Tibial artery (tissue), 4 donors: ENCODE measurements around the gene RIPOR1.
A peak's percentile ranks its signal among the peaks of the same experiment; 100 is the strongest.

Experiments used
- DNase-seq, 2 donors: peaks; one replicate each; pipeline ENCODE4 v3.0.0-alpha.2; 2019
- H3K27ac ChIP-seq, 2 donors: fragments of 200-600 bp; sonication (generic) in 1 of 2; 1 replicate in 1 of 2; 2 replicates in 1 of 2; pipeline ENCODE4 v1.5.1; 2018 to 2019; ENCODE audit warnings: mild to moderate bottlenecking in 1 of 2
- H3K27me3 ChIP-seq, 2 donors: fragments of 200-600 bp; sonication (generic) in 1 of 2; one replicate each; pipeline versions ENCODE4 v1.5.1 to v1.6.0; 2016 to 2019
- H3K36me3 ChIP-seq, 3 donors: fragments of 200-600 bp; sonication (generic) in 2 of 3; one replicate each; pipeline ENCODE4 v1.5.1; 2016 to 2019; ENCODE audit warnings: mild to moderate bottlenecking in 2 of 3
- H3K4me1 ChIP-seq, 4 donors: fragments of 200-600 bp; sonication (generic) in 2 of 4; 1 replicate in 3 of 4; 2 replicates in 1 of 4; pipeline ENCODE4 v1.5.1; 2016 to 2019
- H3K4me3 ChIP-seq, 2 donors: fragments of 200-600 bp; sonication (generic) in 1 of 2; 1 replicate in 1 of 2; 2 replicates in 1 of 2; pipeline ENCODE4 v1.5.1; 2018 to 2019; ENCODE audit warnings: mild to moderate bottlenecking in 2 of 2
- H3K9me3 ChIP-seq, 3 donors: fragments of 200-600 bp; sonication (generic) in 1 of 3; one replicate each; pipeline ENCODE4 v1.5.1; 2016 to 2019
- CTCF ChIP-seq, 2 experiments: fragments of 200-600 bp in 1 of 2; fragments of 450-650 bp in 1 of 2; IDR thresholded peaks; one replicate each; pipeline ENCODE4 v1.5.1; 2017 to 2019; ENCODE audit warnings: antibody characterized with exemption in 2 of 2, mild to moderate bottlenecking in 1 of 2, moderate library complexity in 1 of 2
- intact Hi-C: fragments of 100-400 bp; cut with DNase I; formaldehyde crosslinking; loops from one replicate; pipeline ENCODE4 v1.15.0; 2023; ENCODE audit warnings: low total_unique reads

RIPOR1 gene

GRCh38 chr16:67565470-67566100 is 37.0 kb downstream of the RIPOR1 start:
- Histone ChIP-seq H3K27ac (no peak overlapping the region), H3K27me3 (no peaks in the 10 kb centered on the region), H3K4me3 (no peak overlapping the region), H3K36me3 (no peaks in the 10 kb centered on the region), H3K9me3 (no peaks in the 10 kb centered on the region), H3K4me1 (peaks cover 0 to 34% (median 22%) of the 10 kb centered on the region in 4 donors)
- TF ChIP-seq CTCF (IDR thresholded peaks at IDR 0.05) = no peak
- intact Hi-C loops = no loop called here
- DNase-seq = peak in 1 of 2 donors; percentile 34

- DNase-seq = no peak
- Histone ChIP-seq H3K4me1 (peaks cover 0 to 11% (median 3%) of the 10 kb centered on the region in 4 donors), H3K9me3 (no peaks in the 10 kb centered on the region), H3K27me3 (no peaks in the 10 kb centered on the region), H3K4me3 (no peak overlapping the region), H3K27ac (no peak overlapping the region), H3K36me3 (peaks cover 12 to 41% (median 29%) of the 10 kb centered on the region in 3 donors)
- no peak for TF ChIP-seq CTCF (IDR thresholded peaks at IDR 0.05)
- intact Hi-C loops = no loop called here
Observed at GRCh38 chr16:67571464-67571863, 42.8 kb downstream of the RIPOR1 start.

GRCh38 chr16:67571981-67572431 is 43.4 kb downstream of the RIPOR1 start:
- TF ChIP-seq CTCF (IDR thresholded peaks at IDR 0.05) = no peak
- Histone ChIP-seq H3K36me3 (peaks cover 12 to 41% (median 29%) of the 10 kb centered on the region in 3 donors), H3K27me3 (no peaks in the 10 kb centered on the region), H3K4me3 (no peak overlapping the region), H3K9me3 (no peaks in the 10 kb centered on the region), H3K4me1 (peaks cover 0 to 6% (median under 1%) of the 10 kb centered on the region in 4 donors), H3K27ac (no peak overlapping the region)
- intact Hi-C loops = no loop called here
- no peak for DNase-seq

GRCh38 chr16:67579686-67580085 is 51.1 kb downstream of the RIPOR1 start:
- intact Hi-C loops = no loop called here

GRCh38 chr16:67580202-67580601 is 51.6 kb downstream of the RIPOR1 start:
- H3K9me3 ChIP-seq = no peaks in the 10 kb centered on the region
- no peaks in the 10 kb centered on the region for H3K27me3 ChIP-seq
- H3K27ac ChIP-seq = no peak overlapping the region
- TF ChIP-seq CTCF (IDR thresholded peaks at IDR 0.05) = no peak
- H3K36me3 ChIP-seq = peaks cover 4 to 21% (median 4%) of the 10 kb centered on the region in 3 donors
- DNase-seq = no peak
- no peaks in the 10 kb centered on the region for H3K4me1 ChIP-seq
- H3K4me3 ChIP-seq = no peak overlapping the region
- intact Hi-C loops = no loop called here

More at GRCh38 chr16:67579686-67580085, 51.1 kb downstream of the RIPOR1 start:
- Histone ChIP-seq H3K4me3 (no peak overlapping the region), H3K9me3 (no peaks in the 10 kb centered on the region), H3K36me3 (peaks cover 7 to 26% (median 7%) of the 10 kb centered on the region in 3 donors), H3K4me1 (no peaks in the 10 kb centered on the region), H3K27ac (no peak overlapping the region), H3K27me3 (no peaks in the 10 kb centered on the region)
- no peak for DNase-seq
- no peak for TF ChIP-seq CTCF (IDR thresholded peaks at IDR 0.05)
